Parathyroid adenoma (tissue), 2 donors: ENCODE measurements around the gene BARHL2.

ENCODE experiments used
- H2AFZ ChIP-seq: fragments of 300-600 bp; sonication (generic); one replicate; pipeline ENCODE4 v1.7.0; 2017; ENCODE audit warnings: antibody characterized with exemption, mild to moderate bottlenecking
- H3K27ac ChIP-seq: fragments of 300-600 bp; sonication (generic); one replicate; pipeline ENCODE4 v1.7.0; 2017
- H3K27me3 ChIP-seq: fragments of 300-600 bp; sonication (generic); one replicate; pipeline ENCODE4 v1.7.0; 2017; ENCODE audit warnings: low read length; ENCODE audit not compliant: control insufficient read depth, insufficient read depth
- H3K36me3 ChIP-seq: fragments of 300-600 bp; sonication (generic); one replicate; pipeline ENCODE4 v1.7.0; 2017; ENCODE audit warnings: low read length; ENCODE audit not compliant: control insufficient read depth, insufficient read depth
- H3K4me1 ChIP-seq: fragments of 300-600 bp; sonication (generic); one replicate; pipeline ENCODE4 v1.7.0; 2017; ENCODE audit warnings: control low read depth
- H3K4me2 ChIP-seq: fragments of 300-600 bp; sonication (generic); one replicate; pipeline ENCODE4 v1.7.0; 2017; ENCODE audit warnings: low read length
- H3K4me3 ChIP-seq: fragments of 300-600 bp; sonication (generic); one replicate; pipeline ENCODE4 v1.7.0; 2017; ENCODE audit warnings: low read depth, low read length
- H3K79me2 ChIP-seq: fragments of 300-600 bp; sonication (generic); one replicate; pipeline ENCODE4 v1.7.0; 2017; ENCODE audit warnings: control low read depth
- H3K9ac ChIP-seq: fragments of 300-600 bp; sonication (generic); one replicate; pipeline ENCODE4 v1.7.0; 2017; ENCODE audit warnings: mild to moderate bottlenecking
- H3K9me3 ChIP-seq: fragments of 300-600 bp; sonication (generic); one replicate; pipeline ENCODE4 v1.7.0; 2017; ENCODE audit warnings: low read length; ENCODE audit not compliant: control insufficient read depth
- CTCF ChIP-seq: fragments of 300-600 bp; sonication (generic); IDR thresholded peaks from one replicate; pipeline ENCODE4 v1.7.0; 2017; ENCODE audit warnings: antibody characterized with exemption, mild to moderate bottlenecking
- donor health status: primary hyperparathyroidism.

The BARHL2 gene

GRCh38 chr1:90716552-90717355 is at the start of gene BARHL2:
TSS of gene BARHL2 (minus strand) at chr1:90717302. CDS start at chr1:90717195, 107 bp downstream.
- Histone ChIP-seq H2AFZ (no peak within 1 kb of the TSS), H3K4me3 (no peak within 1 kb of the TSS), H3K4me2 (no peak within 1 kb of the TSS), H3K9me3 (no peaks in the 10 kb centered on the region), H3K9ac (no peak within 1 kb of the TSS), H3K36me3 (no peaks in the 10 kb centered on the region), H3K27me3 (peaks cover 26% of the 10 kb centered on the region), H3K27ac (no peak within 1 kb of the TSS), H3K4me1 (no peaks in the 10 kb centered on the region), H3K79me2 (no peaks in the 10 kb centered on the region)
- no peak for TF ChIP-seq CTCF

- TF ChIP-seq CTCF, result no peak
- Histone ChIP-seq H3K9me3 (no peaks in the 10 kb centered on the region), H3K9ac (no peak overlapping the region), H3K36me3 (no peaks in the 10 kb centered on the region), H3K4me2 (no peak overlapping the region), H3K4me3 (no peak overlapping the region), H3K4me1 (no peaks in the 10 kb centered on the region), H3K27ac (no peak overlapping the region), H3K79me2 (no peaks in the 10 kb centered on the region), H2AFZ (no peak overlapping the region), H3K27me3 (no peaks in the 10 kb centered on the region)
Measured at GRCh38 chr1:90763930-90764329, 46.8 kb upstream of the BARHL2 start.

- no peak overlapping the region for H3K9ac ChIP-seq
- TF ChIP-seq CTCF, result no peak
- H3K4me1 ChIP-seq, result no peaks in the 10 kb centered on the region
- no peaks in the 10 kb centered on the region for H3K79me2 ChIP-seq
- no peak overlapping the region for H3K4me3 ChIP-seq
- no peak overlapping the region for H3K27ac ChIP-seq
- no peaks in the 10 kb centered on the region for H3K9me3 ChIP-seq
- H3K36me3 ChIP-seq, result no peaks in the 10 kb centered on the region
- no peak overlapping the region for H2AFZ ChIP-seq
- H3K27me3 ChIP-seq, result no peaks in the 10 kb centered on the region
- no peak overlapping the region for H3K4me2 ChIP-seq
Measured at GRCh38 chr1:90763506-90763905, 46.4 kb upstream of the BARHL2 start.

GRCh38 chr1:90761781-90762589 is 44.9 kb upstream of the BARHL2 start:
- Histone ChIP-seq H3K79me2 (no peaks in the 10 kb centered on the region), H2AFZ (no peak overlapping the region), H3K9ac (no peak overlapping the region), H3K9me3 (no peaks in the 10 kb centered on the region), H3K4me3 (no peak overlapping the region), H3K27ac (no peak overlapping the region), H3K27me3 (no peaks in the 10 kb centered on the region), H3K4me2 (no peak overlapping the region), H3K4me1 (no peaks in the 10 kb centered on the region), H3K36me3 (no peaks in the 10 kb centered on the region)
- no peak for TF ChIP-seq CTCF
